Suprapubic skin (tissue), 3 donors: ENCODE measurements around the gene MOXD1.

ENCODE experiments used
- CTCF ChIP-seq, 2 donors: fragments of 200-600 bp in 1 of 2; fragments of 450-650 bp in 1 of 2; sonication (generic) in 1 of 2; IDR thresholded peaks; one replicate each; pipeline ENCODE4 v1.5.1; 2016 to 2019; ENCODE audit warnings: antibody characterized with exemption in 2 of 2, mild to moderate bottlenecking in 1 of 2, moderate library complexity in 1 of 2
- EP300 ChIP-seq: sonication (generic); formaldehyde crosslinking; IDR thresholded peaks from one replicate; pipeline ENCODE4 v1.6.1; 2017; ENCODE audit warnings: antibody characterized with exemption
- POLR2A ChIP-seq, 2 donors: fragments of 450-650 bp; IDR thresholded peaks; one replicate each; pipeline ENCODE4 v1.6.1; 2017; ENCODE audit warnings: antibody characterized with exemption in 2 of 2, mild to moderate bottlenecking in 2 of 2, moderate library complexity in 2 of 2

GRCh38 chr6:132265451-132266097 lies 135.7 kb downstream of the MOXD1 start:
- TF ChIP-seq CTCF (IDR thresholded peaks at IDR 0.05) = no peak
- no peak for TF ChIP-seq EP300
- no peak for TF ChIP-seq POLR2A (IDR thresholded peaks at IDR 0.05)
